NCI-H146 (cell line): Measurements from ENCODE around the gene PRPF40B.

Experiments
- DNase-seq: peaks from one replicate; lab custom pipeline; 2025; lab: John Stamatoyannopoulos, UW

PRPF40B gene

DNA sequence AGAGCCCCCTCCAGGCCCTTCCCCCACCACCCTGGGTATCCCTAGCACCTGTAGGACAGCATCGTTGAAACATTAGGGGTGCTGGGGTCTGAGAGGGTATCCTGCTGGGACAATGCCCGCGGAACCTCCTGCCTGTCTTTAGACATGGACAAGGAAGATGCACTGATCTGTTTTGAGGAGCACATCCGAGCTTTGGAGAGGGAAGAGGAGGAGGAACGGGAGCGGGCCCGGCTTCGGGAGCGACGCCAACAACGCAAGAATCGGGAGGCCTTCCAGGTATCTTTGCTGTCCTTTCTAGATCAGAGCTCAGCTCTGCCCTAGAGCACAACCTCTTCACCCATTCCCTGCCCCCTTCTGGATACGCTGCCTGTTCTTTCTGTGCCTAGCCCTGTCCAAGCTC, 13.2 kb downstream of the PRPF40B start:
- no peak for DNase-seq

DNA sequence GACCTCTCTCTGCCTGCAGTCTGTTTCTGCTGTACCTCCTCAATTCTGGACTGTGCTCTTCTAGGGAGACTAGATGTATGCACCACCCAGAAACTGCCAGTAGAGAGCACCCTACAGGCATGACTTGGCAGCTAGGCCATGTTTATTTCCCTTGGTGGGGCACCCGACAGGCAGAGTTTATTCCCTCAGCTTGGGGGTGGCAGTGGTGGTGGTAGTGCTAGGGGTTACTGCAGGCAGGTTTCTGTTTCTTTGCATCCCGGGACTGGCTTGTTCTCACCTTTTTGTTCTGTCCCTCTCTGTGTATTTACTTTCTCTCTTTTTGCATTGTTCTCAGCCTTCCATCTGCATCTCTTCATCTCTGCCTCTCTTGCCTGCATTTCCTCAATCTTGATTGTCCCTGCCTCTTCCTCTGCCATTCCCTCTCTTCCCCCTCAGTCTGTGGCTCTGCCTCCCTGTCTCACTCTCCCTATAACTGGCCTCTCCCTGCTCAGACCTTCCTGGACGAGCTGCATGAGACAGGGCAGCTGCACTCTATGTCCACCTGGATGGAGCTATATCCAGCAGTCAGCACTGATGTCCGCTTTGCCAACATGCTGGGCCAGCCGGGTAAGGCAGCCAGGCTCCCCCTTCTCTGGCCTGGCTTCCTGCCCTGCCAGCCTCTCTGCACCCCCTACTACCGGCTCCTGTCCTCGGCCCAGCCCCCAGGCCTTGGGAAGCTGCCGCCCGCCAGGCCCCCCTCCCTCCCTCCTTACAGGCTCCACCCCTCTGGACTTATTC, 13.8 kb downstream of the PRPF40B start:
- DNase-seq: peak; percentile 42

GRCh38 chr12:49641748-49642369, 18.5 kb downstream of the PRPF40B start:
- DNase-seq: no peak

- no peak for DNase-seq
These were observed 19.0 kb downstream of the PRPF40B start for GRCh38 chr12:49642370-49642802.

- DNase-seq: no peak
These were observed 19.8 kb downstream of the PRPF40B start for GRCh38 chr12:49643135-49643534.

DNA sequence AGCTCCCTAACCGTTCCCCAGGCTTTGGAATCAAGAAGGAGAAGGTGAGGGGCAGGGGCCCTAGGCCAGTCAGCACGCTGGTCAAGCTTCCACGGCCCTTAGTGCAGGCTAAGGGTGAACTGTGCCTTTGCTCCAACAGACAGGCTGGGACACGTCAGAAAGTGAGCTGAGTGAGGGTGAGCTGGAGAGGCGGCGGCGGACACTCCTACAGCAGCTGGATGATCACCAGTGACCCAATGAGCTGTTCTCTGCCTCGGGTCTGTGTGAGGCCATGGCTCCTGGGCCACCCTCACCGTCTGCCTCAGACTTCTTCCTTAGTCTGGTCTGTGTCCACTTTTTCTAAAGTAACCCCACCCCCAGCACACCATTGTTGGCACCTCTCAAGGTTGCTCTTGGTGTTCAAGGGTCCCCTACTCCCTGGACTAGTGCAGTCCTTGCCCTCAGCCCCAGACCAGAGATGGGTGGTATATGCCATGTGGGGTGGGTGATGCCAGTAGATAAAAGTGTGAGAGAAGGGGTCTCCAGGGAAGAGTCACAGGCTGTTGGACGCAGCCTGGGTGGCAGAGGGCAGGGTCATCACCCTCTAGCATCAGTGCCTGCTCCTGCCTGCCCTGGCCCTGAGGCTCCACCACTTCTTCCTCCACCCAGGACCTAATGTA, 20.7 kb downstream of the PRPF40B start:
- no peak for DNase-seq

GRCh38 chr12:49644620-49644994, 21.2 kb downstream of the PRPF40B start:
- peak; percentile 74 for DNase-seq

DNA sequence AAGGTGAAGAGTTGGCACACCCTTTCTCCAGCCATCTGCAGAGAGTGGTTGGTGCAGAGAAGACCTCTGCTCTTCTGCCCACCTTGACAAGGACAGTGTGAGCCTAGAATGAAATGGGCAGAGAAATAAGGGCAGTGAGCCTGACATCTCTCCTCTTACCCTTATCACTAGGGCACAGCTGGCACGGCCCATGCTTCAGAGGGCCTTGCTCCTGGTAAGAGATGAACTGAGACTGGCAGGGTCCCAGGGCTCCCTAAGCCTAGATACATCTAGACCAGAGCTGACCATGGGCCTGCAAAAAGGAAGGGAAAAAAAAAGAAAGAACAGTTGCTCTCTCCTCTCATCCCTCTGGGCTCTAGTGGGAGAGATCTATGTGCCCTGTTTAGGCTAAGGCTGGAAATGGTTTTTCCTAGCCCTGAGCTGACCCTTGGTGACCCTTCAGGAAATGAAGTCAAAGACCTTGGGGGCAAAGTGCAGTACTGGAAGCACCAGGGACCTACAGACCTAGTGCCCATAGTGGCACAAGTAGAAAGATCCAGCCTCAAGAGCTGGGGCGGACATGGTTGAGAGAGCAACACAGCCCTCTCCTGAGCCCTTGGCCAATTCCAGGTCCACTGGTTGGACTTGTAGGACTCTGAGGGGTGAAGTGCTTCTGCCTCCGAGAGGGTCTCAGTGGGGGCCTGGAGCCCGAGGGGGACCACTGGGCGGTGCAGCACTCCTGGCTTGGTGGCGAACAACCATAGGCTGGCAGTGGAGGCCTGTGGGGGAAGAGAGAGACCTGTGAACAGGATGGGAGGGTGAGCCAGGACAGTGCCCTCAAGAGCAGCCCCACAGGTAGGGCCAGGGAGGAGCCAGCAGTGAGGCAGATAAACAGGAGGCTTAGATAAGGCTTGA, 22.0 kb downstream of the PRPF40B start:
- DNase-seq: no peak

GRCh38 chr12:49646331-49646830, 23.0 kb downstream of the PRPF40B start:
- no peak for DNase-seq

- DNase-seq: no peak
These were observed 23.7 kb downstream of the PRPF40B start for GRCh38 chr12:49646871-49647654.

DNA sequence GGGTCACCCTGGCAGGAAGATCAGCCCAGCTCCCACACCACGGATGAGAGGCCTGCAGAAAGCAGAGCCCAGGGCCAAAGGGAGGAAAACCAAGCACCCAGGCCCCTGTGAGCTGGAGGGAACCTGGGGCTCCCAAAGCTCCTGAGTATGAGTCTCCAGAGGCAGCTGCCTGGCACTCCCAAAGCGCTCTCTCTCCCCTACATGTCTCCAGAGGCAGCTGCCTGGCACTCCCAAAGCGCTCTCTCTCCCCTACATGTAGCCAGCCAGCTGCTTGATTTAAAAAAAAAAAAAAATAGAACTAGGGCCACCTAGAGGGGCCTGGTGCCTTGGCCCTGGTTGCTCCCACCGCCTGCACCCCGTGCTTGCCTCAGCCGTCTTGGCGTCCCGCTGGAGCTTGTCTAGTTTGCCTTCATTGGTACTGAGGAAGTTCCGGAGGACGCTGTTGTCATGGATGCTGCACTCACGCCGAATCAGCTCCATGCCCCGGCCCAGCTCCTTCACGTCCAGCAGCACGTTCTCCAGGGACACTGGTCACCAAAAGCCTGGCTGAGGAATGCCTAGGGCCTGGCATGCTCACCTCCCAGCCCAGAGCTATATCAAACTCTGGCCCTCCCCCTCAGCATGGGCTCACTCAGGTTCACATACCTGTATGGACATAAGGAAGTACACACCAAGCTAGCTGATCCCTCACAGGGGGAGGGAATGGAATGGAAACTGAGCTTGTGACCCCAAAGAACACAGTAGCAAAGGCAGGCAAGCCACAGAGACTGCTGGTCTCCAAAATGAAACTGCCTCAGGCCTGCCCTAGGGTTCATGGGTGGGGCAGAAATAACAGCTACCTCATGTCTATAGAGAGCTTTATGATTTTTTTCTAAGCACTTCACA, 24.7 kb downstream of the PRPF40B start:
- DNase-seq: no peak

DNA sequence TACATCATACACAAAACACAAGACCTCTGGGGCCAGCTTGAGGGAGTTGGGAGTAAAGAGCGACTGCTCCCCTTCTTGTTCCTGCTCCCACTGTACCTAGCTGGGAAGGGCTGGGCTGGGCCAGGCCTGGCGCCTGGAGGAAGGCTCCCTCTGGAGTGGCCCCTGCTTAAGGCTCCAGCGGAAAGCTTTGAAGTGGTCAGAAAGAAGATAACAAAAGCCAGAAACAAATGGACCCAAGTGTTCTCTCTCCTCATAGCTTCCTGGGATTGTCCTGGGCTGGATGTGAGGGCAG, 25.3 kb downstream of the PRPF40B start:
- DNase-seq: no peak

GRCh38 chr12:49649445-49649844, 26.1 kb downstream of the PRPF40B start:
- no peak for DNase-seq

GRCh38 chr12:49649892-49650291, 26.5 kb downstream of the PRPF40B start:
- no peak for DNase-seq

DNA sequence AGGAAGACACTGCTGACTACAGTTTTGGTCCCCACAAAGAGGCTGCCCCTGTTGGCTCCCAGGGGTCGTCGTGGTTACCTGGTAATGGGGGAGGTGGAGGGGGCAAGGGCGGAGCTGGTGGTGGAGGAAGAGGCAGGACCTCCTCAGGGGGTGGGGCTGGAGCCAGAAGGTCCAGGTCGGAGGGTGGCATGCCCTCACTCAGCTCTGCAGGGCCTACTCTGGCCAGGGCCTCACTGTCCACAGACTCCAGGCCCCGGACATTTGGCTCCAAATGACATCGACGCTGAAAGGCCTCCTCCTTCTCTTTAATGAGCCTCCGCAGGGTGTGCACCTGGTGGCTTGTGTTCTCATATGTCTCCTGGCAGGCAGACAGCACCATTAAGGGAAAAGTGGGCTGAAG, 28.5 kb downstream of the PRPF40B start:
- DNase-seq: peak; percentile 34

DNA sequence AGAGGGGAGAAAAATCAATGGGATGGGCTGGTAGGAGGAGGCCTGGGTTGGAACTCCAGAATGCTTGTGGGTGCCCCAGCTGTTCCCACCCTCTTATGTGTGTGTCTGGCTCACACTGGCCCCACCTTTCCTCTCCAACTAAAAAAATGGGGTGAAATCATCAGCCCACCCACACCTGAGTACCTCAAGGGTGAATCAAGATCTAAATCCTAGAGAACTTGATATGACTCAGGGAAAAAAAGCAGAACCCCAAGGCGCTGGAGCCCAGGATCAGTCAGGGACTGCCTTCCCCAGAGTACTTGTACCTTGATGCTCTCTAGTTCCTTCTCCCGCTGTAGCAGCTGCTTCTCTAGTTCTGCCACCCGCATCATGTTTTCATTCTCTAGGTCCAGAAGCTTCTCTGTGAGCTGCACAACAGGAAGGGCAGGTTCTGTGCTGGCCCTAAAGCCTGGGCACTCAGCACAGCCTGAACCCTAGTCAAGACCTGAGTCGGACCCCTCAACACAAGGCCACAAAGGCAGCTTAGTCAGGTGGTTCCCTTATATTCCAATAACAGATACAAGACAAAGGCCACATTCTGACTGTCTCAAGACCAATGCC, 29.7 kb downstream of the PRPF40B start:
- no peak for DNase-seq

DNA sequence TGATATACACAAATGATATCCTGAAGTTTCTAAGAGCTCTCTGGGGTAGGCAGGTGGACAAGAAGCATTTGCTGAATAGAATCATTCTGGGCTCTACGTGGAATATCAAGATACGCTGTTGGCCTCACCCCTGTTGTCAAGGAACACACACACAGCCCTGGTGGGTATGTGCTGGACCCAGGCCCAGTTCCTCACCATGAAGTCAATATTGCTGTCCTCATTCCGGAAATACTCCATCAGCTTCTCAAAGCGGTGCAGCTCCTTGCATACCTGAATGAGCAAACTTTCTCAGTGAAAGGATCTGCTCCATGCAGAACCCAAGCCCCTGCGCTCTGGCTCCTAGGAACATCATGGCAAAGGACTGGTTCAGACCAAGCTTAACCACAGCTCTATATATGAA, 31.4 kb downstream of the PRPF40B start:
- no peak for DNase-seq

DNA sequence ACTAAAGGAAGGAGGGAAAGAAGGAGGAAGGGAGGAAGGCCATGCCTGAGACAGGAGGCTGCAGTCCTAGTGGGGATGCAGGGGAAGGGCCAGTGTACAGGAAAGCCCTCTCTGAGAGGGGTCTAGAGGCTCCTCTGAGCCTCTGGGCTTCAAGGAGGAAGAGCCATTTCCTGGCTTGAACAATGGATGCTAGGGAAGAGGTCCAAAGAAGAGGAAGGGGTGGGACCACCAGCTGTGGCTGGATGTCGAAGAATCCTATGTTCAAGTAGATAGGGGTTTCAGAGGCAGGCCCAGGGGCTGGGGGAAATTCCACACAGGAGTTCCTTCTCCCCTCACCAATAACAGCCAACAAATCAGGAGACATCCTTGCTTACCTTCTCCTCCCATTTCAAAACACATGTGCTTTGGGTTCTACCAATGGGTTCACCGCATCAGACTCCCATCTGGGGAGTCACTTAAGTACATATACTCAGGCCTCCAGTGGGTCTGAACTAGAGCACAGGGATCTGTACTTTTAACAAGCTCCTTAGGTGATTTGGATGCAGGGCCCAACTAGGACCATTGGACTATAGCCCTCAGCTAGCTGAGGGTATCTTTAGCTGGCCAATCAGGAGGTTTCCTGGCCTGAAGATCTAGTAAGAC, 32.4 kb downstream of the PRPF40B start:
- DNase-seq: no peak

GRCh38 chr12:49658276-49658675, 34.9 kb downstream of the PRPF40B start:
- no peak for DNase-seq
